Brain pericyte (primary cell): ENCODE data around the gene NRXN2.

Experiments used
- DNase-seq: peaks from one replicate; pipeline ENCODE4 v3.0.0-alpha.2; 2012; ENCODE audit warnings: low read depth, low spot score

The NRXN2 gene

DNA sequence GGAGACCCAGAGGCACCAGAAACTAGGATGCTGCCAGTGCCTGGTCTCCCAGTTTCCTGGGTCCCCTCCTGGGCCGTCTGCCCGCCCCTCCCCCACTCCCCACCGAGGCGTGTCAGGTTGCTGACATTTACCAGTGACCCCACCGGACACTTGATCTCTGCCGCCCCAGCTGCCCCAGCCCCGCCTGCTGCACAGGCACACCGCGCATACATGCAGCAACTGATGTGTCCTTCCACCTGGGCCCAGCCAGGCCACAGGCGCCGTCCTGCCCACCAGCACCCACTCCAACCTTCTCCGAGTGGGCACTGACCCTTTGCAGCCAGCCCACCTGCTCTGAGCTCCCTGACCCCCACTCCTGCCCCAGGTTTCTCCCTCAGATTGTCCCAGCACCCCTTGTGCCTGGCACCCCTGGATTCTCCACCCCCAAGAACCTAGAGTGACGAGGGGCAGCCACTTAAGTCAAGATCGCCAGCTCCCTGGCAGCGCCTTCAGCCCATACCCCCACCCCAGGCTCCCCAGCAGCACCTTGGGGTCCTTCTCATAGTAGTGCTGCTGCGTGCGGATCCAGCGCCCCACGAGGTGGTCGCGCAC lies 36.2 kb upstream of the NRXN2 start:
- DNase-seq: no peak

- no peak for DNase-seq
Observed at GRCh38 chr11:64758330-64759079, 35.5 kb upstream of the NRXN2 start.

DNA sequence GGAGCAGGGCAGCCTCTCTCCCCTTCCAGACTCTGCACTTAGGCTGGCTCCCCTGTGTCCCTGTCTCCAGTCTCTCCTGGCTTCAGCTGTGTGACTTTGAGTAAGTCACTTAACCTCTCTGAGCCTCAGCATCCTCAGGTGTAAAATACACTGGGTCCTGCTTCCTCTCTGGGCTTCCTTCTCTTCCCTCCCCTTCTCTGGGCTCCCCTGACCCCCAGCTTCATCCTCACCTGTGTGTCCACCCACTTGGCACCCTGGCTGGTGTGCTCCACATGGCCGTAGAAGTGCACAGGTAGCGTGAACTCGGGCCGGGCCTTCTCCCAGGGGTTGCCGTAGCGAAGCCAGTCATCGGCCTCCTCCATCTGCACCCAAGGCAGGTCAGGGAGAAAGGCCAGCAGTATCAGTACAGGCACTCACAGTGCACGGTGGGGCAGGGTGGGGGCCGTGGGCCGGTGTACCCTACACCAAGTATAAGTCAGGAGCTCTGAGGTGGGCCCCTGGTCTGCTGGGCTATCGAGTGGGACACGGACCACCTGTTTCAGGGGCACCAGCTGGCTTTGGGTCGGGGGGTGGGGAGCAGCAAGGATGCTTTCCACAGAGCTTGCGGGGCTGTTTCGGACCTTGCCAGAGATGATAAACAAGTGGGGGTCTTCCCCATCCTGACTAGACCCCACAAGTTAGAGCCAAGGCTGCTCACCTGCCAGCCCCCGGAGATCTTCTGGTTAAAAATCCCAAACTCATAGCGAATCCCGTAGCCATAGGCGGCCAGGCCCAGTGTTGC lies 34.7 kb upstream of the NRXN2 start:
- no peak for DNase-seq

DNA sequence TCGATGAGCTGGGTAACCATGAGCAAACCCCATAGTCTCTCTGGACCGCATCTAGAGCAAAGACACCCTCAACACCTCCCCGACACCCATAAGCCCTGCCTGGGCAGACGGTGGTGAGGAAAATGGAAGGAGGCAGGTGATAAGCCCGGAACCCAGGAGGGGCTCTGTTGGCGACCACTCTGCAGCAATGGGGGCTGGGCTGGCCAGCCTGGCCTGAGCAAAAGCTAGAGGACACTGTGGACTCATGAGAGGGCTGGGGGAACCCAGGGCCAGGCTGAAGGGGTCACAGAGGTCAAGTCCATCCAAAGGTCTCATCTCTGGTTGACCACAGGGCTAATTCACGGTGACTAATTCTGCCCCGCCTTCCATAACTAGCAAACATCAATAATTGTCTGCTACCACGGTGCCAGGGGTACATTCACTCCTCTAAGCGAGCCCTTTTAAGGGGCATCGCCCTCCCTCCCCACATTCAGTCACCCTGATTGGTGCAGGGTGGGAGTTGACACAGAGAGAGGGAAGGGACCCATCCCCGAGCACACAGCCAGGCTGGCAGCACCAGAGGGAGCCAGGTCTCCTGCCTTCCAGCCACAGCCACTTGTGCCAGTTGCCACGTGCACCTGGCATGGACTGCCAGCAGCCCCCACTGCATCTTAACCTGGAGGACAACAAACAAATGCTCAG lies 32.8 kb upstream of the NRXN2 start:
- DNase-seq: no peak

- DNase-seq: no peak
Observed at GRCh38 chr11:64754919-64755662, 32.1 kb upstream of the NRXN2 start.

- no peak for DNase-seq
Observed at GRCh38 chr11:64754124-64754918, 31.3 kb upstream of the NRXN2 start.

DNA sequence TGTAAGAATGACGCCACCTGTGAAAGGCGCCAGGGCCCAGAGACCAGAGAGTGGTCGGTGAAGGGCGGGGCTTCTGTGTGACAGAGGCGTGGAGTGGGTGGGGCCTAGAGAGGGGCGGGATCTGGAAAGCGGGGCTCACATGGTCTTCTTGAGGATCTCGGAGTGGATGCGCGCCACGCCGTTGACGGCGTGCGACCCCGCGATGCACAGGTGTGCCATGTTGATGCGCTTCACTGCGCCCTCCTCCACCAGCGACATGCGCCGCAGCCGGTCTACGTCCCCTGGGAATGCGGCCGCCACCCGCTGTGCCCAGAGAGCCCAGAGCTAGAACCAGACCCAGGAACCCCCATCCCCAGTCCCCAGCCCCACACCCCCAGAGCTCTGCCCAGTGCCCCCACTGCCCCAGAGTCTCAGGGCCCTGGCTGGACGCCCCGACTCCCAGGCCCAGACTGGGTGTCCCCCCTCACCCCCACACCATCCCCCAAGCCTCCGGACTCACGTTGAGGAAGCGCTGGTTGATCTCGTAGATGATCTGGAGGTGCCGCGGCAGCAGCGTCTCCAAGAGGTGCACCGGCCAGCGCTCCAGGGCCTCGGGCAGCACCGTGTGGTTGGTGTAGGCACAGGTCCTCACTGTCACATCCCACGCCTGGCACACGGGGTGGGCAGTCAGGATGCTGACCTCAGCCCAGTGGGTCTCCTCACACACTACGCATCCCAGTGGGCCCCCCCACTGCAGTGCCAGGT lies 30.6 kb upstream of the NRXN2 start:
- no peak for DNase-seq

DNA sequence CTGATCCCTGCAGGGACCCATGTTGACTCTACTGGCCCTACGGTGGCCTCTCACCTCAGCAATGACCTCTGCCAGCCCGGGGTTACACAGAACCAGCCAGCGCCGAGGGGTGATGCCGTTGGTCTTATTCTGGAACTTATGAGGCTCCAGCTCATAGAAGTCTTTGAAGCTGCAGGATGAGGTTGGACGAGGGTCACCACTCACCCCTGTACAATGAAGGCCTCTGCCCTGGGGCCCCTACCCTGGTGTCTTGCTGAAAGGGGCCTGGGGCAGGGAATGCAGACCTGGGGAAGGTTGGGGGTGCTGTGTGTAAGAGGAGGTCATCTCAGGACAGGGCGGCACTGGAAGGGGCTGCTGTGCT lies 30.0 kb upstream of the NRXN2 start:
- DNase-seq: no peak

DNA sequence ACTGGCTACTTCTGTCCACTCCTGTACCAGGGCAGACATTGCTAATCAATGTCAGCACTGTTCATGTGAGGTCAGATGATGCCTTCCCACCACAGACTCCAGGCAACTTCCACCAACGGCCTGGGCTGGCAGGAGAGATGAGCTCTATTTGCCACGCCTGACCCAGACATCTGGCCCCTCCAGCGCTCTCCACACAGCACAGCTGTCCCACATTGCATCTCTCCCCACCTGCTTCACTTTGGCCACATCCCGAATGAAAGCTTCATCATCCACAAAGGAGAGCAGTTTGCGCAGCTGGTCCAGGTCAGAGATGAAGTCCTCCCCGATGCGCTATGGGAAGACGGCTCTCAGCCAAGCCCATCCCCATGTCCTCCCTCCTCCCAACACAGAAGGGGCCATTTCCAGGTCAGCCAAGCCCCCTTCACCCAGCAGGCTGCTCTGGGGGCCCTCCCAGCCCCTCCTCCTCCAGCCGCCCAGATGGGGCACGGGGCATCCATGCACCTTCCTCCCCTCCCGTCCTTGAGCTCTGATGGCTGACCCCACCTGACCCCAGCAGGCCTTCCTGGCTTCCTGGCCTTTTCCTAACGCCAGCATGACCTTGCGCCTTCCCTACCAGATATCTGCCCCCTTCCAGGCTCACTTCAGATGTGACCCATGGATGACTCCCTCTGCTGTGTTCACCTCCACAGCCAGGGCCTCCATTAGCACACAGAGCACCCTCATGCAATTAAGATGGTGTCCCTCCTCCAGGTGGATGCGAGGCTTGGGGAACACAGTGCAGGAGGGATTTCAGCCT lies 29.4 kb upstream of the NRXN2 start:
- no peak for DNase-seq

DNA sequence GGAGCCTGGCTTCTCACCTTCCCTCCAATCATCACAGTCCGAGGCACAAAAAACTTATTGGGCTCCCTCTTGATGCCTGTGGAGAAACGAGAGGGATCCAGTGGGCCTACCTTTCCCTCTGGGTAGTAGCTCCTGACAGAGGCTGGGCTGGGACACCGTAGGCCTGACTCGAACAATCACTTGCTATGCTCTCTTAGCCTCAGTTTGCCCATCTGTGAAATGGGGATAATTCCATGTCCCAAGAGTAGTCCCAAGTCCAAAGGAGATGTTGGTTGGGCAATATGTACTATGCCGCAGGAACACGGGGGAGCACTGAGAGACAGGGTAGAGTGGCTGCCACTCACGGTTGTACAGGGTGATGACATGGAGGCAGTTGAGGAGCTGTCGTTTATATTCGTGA lies 28.6 kb upstream of the NRXN2 start:
- DNase-seq: no peak

DNA sequence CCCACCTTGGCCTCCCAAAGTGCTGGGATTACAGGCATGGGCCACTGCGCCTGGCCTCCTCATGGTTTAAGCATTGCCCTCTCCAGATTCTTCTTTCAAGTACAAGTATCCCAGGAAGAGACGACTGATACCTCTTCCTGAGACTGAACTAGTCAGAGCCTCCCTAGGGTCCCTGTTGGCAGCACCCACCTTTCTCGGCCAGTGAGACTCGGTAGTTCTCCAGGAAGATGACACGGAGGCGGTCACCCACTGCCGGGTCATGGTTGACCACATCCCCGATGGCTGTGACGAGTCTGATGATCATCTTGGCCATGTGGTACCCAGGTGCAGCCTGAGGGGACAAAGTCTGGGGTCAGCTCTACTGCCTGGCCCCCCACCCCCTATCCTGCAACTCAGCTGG lies 28.1 kb upstream of the NRXN2 start:
- no peak for DNase-seq

DNA sequence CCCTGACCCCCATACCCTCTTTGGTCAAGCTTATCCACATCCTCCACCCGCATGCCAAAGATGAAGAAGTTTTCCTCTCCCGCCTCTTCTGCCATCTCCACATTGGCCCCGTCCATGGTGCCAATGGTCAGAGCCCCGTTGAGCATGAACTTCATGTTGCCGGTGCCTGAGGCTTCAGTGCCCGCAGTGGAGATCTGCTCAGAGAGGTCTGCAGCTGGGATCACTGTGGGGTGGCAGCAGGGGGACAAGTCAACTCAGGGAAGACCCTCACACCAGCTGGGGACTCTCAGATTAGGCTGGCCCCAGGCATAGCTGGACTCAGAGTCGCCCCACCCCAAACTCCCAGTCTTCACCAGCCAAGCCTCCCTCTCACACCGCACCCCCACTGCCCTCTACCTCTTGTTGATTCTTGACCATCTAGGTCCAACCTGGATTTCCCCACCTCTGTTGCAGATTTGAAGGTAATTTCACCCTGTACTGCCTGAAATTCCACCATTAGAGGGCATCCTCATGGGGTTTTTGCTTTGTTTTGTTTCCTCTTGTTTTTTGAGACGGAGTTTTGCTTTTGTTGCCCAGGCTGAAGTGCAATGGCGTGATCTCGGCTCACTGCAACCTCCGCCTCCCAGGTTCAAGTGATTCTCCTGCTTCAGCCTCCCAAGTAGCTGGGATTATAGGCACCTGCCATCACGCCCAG lies 27.5 kb upstream of the NRXN2 start:
- no peak for DNase-seq

- no peak for DNase-seq
Observed at GRCh38 chr11:64747961-64748665, 25.1 kb upstream of the NRXN2 start.

- no peak for DNase-seq
Observed at GRCh38 chr11:64746486-64746885, 23.5 kb upstream of the NRXN2 start.

DNA sequence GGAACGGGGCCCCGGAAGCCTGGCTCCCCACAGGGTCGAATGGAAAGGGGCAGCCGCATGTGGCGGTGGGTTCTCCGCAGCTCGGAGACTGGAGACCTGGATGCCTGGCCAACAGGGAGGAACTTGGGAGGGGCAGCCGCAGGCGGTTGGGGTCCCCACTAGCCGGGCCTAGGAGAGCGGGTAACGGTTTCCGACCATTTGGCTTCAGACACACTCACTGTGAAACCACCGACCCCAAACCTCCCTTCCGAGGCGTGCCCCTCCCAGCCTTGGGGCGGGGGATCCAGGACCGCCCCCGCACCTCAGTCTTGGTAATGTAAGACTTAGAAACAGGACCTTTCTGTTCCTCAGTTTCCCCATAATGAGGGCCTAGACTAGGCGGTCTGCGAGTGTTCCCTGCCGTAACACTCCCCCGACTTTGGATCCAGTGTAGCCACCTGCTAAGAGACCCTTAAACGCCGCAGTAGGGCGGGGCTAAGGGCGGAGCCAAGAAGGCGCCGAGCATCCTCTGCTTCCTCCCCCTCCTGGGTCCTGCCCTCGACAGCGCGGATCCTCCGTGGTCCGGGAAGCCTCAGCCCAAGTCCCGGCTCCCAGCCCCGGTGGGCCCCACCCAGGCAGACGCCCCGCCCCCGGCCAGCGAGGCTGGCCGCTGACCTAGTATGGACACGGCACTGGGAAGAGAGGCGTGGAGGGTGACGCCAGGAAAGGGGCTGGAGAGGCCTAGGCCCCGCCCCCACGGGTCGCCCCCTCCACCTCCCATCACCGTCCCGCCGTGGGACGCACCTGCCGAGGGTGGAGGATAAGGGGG lies 22.7 kb upstream of the NRXN2 start:
- DNase-seq: no peak

- no peak for DNase-seq
Observed at GRCh38 chr11:64745189-64745520, 22.2 kb upstream of the NRXN2 start.

- no peak for DNase-seq
Observed at GRCh38 chr11:64744544-64745188, 21.7 kb upstream of the NRXN2 start.
